SK-N-SH treated with all-trans-retinoic acid at 6 μM for 48 hours (cell line): ENCODE results near the gene USP12.
A peak's percentile ranks its signal among the peaks of the same experiment; 100 is the strongest.
"Not testable (repeated sequence)": the region's sequence is repeated elsewhere in the genome, so short reads cannot be mapped to it uniquely, and the experiment has no call there.

ENCODE experiments used
- ATAC-seq: fragments of 200-7000 bp; cut with Tn5 transposase; 3 replicates; pipeline ENCODE4 v1.9.1; 2020; ENCODE audit warnings: mild to moderate bottlenecking, moderate library complexity
- ARNTL ChIP-seq: fragments of 450-650 bp; formaldehyde crosslinking; IDR thresholded peaks from 2 replicates; pipeline ENCODE4 v1.5.0; 2020; ENCODE audit warnings: low read depth, mild to moderate bottlenecking, moderate library complexity, borderline replicate concordance
- BACH2 ChIP-seq: fragments of 250-450 bp; sonication (Bioruptor Pico); IDR thresholded peaks from 2 replicates; pipeline ENCODE4 v1.9.0; 2021; ENCODE audit warnings: mild to moderate bottlenecking, borderline replicate concordance
- CREB5 ChIP-seq: fragments of 250-450 bp; sonication (Bioruptor Pico); IDR thresholded peaks from 2 replicates; pipeline ENCODE4 v1.5.1; 2020; ENCODE audit warnings: low read depth, mild to moderate bottlenecking, moderate library complexity
- CSRNP3 ChIP-seq: fragments of 250-450 bp; sonication (Bioruptor Pico); IDR thresholded peaks from 2 replicates; pipeline ENCODE4 v1.5.1; 2021; ENCODE audit warnings: mild to moderate bottlenecking, moderate library complexity
- GLIS3 ChIP-seq: fragments of 250-450 bp; sonication (Bioruptor Pico); IDR thresholded peaks from 2 replicates; pipeline ENCODE4 v1.5.0; 2020; ENCODE audit warnings: mild to moderate bottlenecking, moderate library complexity
- ISL1 ChIP-seq: fragments of 250-450 bp; sonication (Bioruptor Pico); IDR thresholded peaks from 2 replicates; pipeline ENCODE4 v2.1.2; 2022; ENCODE audit warnings: mild to moderate bottlenecking, moderate library complexity
- OSR1 ChIP-seq: fragments of 250-450 bp; sonication (Bioruptor Pico); IDR thresholded peaks from 2 replicates; pipeline ENCODE4 v1.8.0; 2022; ENCODE audit warnings: moderate library complexity, mild to moderate bottlenecking, inconsistent platforms
- PATZ1 ChIP-seq: fragments of 250-450 bp; sonication (Bioruptor Pico); IDR thresholded peaks from 2 replicates; pipeline ENCODE4 v1.8.0; 2020; ENCODE audit warnings: mild to moderate bottlenecking, moderate library complexity, borderline replicate concordance
- POU6F1 ChIP-seq: fragments of 250-450 bp; sonication (Bioruptor Pico); IDR thresholded peaks from 2 replicates; pipeline ENCODE4 v1.8.0; 2021; ENCODE audit warnings: low read depth, mild to moderate bottlenecking, moderate library complexity, borderline replicate concordance
- PPARA ChIP-seq: fragments of 250-450 bp; sonication (Bioruptor Pico); IDR thresholded peaks from 2 replicates; pipeline ENCODE4 v1.5.0; 2020; ENCODE audit warnings: mild to moderate bottlenecking, borderline replicate concordance
- TCF4 ChIP-seq: fragments of 250-450 bp; sonication (Bioruptor Pico); IDR thresholded peaks from 2 replicates; pipeline ENCODE4 v1.8.0; 2021; ENCODE audit warnings: mild to moderate bottlenecking, moderate library complexity, borderline replicate concordance
- TOX ChIP-seq: fragments of 250-450 bp; sonication (Bioruptor Pico); IDR thresholded peaks from 2 replicates; pipeline ENCODE4 v1.8.0; 2021; ENCODE audit warnings: mild to moderate bottlenecking, moderate library complexity, borderline replicate concordance
- TSHZ2 ChIP-seq: fragments of 250-450 bp; sonication (Bioruptor Pico); IDR thresholded peaks from 2 replicates; pipeline ENCODE4 v1.5.0; 2020; ENCODE audit warnings: mild to moderate bottlenecking, moderate library complexity
- ZC3H10 ChIP-seq: fragments of 250-450 bp; sonication (Bioruptor Pico); IDR thresholded peaks from 2 replicates; pipeline ENCODE4 v1.5.1; 2021; ENCODE audit warnings: mild to moderate bottlenecking, moderate library complexity
- ZFP30 ChIP-seq: fragments of 450-650 bp; formaldehyde crosslinking; IDR thresholded peaks from 2 replicates; pipeline ENCODE4 v1.5.0; 2022; ENCODE audit warnings: mild to moderate bottlenecking, moderate library complexity
- ZNF565 ChIP-seq: fragments of 450-650 bp; formaldehyde crosslinking; conservative IDR thresholded peaks from 2 replicates; pipeline ENCODE4 v1.5.0; 2020; ENCODE audit warnings: low read depth, mild to moderate bottlenecking, moderate library complexity
- ZNF70 ChIP-seq: fragments of 450-650 bp; formaldehyde crosslinking; IDR thresholded peaks from 2 replicates; pipeline ENCODE4 v1.5.0; 2020; ENCODE audit warnings: mild to moderate bottlenecking, moderate library complexity
- ZNF8 ChIP-seq: fragments of 450-650 bp; formaldehyde crosslinking; IDR thresholded peaks from 2 replicates; pipeline ENCODE4 v1.5.0; 2020; ENCODE audit warnings: mild to moderate bottlenecking, moderate library complexity

The USP12 gene

GRCh38 chr13:27219611-27220010 is 48.0 kb upstream of the USP12 start (continued):
- no peak for TF ChIP-seq ZNF565 (CRISPR knock-in tag)
- TF ChIP-seq OSR1 (CRISPR knock-in tag), result no peak

- ATAC-seq, result not testable (repeated sequence)
Observed at GRCh38 chr13:27218861-27219260, 47.2 kb upstream of the USP12 start.

- ATAC-seq, result not testable (repeated sequence)
Observed at GRCh38 chr13:27217791-27218190, 46.2 kb upstream of the USP12 start.

- not testable (repeated sequence) for ATAC-seq
Observed at GRCh38 chr13:27213386-27213785, 41.8 kb upstream of the USP12 start.

- ATAC-seq, result peak; percentile 65
- no peak for TF ChIP-seq BACH2 (CRISPR knock-in tag)
- TF ChIP-seq ZNF565 (CRISPR knock-in tag), result no peak
- no peak for TF ChIP-seq ISL1
- TF ChIP-seq PPARA (CRISPR knock-in tag), result no peak
- TF ChIP-seq TOX (CRISPR knock-in tag), result no peak
- no peak for TF ChIP-seq POU6F1
- TF ChIP-seq ZC3H10 (CRISPR knock-in tag), result no peak
- TF ChIP-seq TSHZ2 (CRISPR knock-in tag), result no peak
- no peak for TF ChIP-seq ZFP30 (CRISPR knock-in tag)
- TF ChIP-seq PATZ1 (CRISPR knock-in tag), result no peak
- TF ChIP-seq GLIS3, result no peak
- no peak for TF ChIP-seq ZNF70
Observed at GRCh38 chr13:27211771-27212364, 40.3 kb upstream of the USP12 start.

- TF ChIP-seq BACH2 (CRISPR knock-in tag) (no peak), PATZ1 (CRISPR knock-in tag) (no peak)
- no peak for ATAC-seq
Observed at GRCh38 chr13:27211271-27211670, 39.7 kb upstream of the USP12 start.

- TF ChIP-seq ZNF8 (CRISPR knock-in tag) (no peak), TOX (CRISPR knock-in tag) (no peak), GLIS3 (no peak), ARNTL (CRISPR knock-in tag) (no peak), POU6F1 (no peak), CSRNP3 (CRISPR knock-in tag) (no peak), TCF4 (CRISPR knock-in tag) (no peak), ZC3H10 (CRISPR knock-in tag) (no peak), CREB5 (CRISPR knock-in tag) (no peak), ISL1 (no peak)
- no peak for ATAC-seq
Observed at GRCh38 chr13:27208514-27208913, 36.9 kb upstream of the USP12 start.
